Sigmoid colon (tissue), 4 donors: ENCODE data around the gene AEN.

Experiments
- CTCF ChIP-seq, 4 experiments: fragments of 450-650 bp in 3 of 4; fragments of 200-600 bp in 1 of 4; IDR thresholded peaks; one replicate each; pipeline ENCODE4 v1.5.1; 2016 to 2019; ENCODE audit warnings: antibody characterized with exemption in 4 of 4, mild to moderate bottlenecking in 3 of 4, moderate library complexity in 2 of 4
- EP300 ChIP-seq, 4 donors: sonication (generic); formaldehyde crosslinking; IDR thresholded peaks; one replicate each; pipeline ENCODE4 v1.6.1; 2017; ENCODE audit warnings: antibody characterized with exemption in 4 of 4
- POLR2A ChIP-seq, 2 donors: fragments of 450-650 bp; IDR thresholded peaks; one replicate each; pipeline ENCODE4 v1.6.1; 2016; ENCODE audit warnings: antibody characterized with exemption in 2 of 2, mild to moderate bottlenecking in 2 of 2, moderate library complexity in 2 of 2

- TF ChIP-seq POLR2A (IDR thresholded peaks at IDR 0.05) (no peak), CTCF (IDR thresholded peaks at IDR 0.05) (no peak), EP300 (IDR thresholded peaks at IDR 0.05) (no peak)
These were observed 5.0 kb downstream of the AEN start for GRCh38 chr15:88625943-88626741.
